ENCODE measurements around the gene DPYD. TPM values are rescaled to one million over a fixed set of nuclear protein-coding genes. Genes with fewer than 3 reads are reported as not detected.
"Not testable (repeated sequence)": the region's sequence is repeated elsewhere in the genome, so short reads cannot be mapped to it uniquely, and the experiment has no call there.

DPYD gene
- total and polyA plus RNA-seq, 2 donors = 24.7 to 84.3 TPM

DNA sequence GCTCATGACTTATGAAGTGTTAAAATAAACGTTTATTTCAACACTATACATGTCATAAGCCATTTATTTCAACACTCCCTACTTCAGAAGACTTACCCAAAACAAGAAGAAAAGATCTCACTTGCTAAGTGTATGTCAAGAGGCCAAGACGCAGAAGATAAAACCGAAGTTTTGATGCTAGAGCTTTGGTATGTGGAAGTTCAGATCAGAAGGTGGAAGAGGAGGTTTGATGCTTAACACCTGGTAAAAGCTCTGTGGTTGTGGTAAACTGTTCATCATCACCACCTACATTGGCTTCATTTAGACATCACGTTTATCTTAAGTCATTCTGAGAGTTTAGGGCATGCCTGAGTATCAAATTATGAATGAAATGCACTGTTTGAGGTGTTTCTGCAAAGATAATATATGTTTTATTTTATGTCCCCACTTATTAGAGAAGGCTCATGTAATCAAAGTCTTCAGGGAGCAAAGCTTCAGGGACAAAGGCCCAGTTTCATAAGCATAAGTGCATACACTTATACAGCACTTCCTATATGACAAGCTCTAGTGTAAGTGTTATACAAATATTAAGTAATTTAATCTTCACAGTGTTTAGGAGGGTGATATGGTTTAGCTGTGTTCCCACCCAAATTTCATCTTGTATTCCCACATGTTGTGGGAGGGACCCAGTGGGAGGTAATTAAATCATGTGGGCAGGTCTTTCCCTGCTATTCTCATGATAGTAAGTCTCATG lies 665.9 kb downstream of the DPYD start:
- H3K4me3 ChIP-seq (ENCODE audit: low read depth, low read length) = no peak overlapping the region

DNA sequence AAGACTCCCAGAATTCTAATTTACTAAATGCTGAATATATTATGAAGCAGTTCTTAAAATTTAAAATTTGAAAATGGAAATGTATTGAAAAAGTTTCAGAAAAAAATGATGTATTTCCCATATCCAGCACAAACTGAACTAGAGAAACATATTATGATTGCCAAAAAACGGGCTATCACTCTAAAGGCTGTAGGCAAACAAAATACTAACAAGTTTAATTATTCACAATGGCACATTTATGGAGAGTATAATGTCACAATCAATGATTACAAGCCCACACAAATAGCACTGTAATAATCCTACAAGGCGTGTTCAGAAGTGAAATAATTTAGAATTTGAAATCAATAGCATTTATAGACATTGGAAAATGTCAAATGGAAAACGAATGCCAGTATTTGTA lies 667.9 kb downstream of the DPYD start:
- Histone ChIP-seq H3K4me3 (ENCODE audit: low read depth, low read length) (no peak overlapping the region), H3K36me3 (ENCODE audit: insufficient read depth) (no peaks in the 10 kb centered on the region), H3K4me1 (ENCODE audit: insufficient read depth) (no peaks in the 10 kb centered on the region), H3K27ac (ENCODE audit: low read depth) (no peak overlapping the region)
- WGBS = 90% methylated on average over 3 of the region's 3 CpGs
- no peak for DNase-seq (ENCODE audit: extremely low spot score)

More for the DNA sequence above, 665.9 kb downstream of the DPYD start:
- H3K36me3 ChIP-seq (ENCODE audit: insufficient read depth) = no peaks in the 10 kb centered on the region
- H3K27ac ChIP-seq (ENCODE audit: low read depth) = no peak overlapping the region
- WGBS = 50% methylated on average over 4 of the region's 4 CpGs
- DNase-seq (ENCODE audit: extremely low spot score) = no peak
- H3K4me1 ChIP-seq (ENCODE audit: insufficient read depth) = no peaks in the 10 kb centered on the region

DNA sequence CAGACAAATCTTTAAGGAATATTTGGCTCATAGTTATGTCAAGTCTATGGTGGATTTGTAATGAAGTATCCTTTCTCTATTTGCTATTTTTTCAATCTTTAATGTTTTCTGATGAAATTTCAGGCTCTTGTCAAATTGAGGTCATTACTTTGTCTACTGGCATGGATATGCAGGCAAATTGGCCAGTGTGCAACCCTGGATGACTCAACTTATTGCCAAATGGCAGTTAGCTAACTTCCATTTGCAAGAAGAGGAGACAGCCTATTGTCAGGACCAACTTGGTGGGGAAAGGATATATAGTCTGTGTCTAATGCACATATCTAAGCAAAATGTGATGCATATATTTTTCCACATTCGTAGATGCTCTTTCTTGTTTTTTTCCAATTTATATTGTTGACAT lies 668.8 kb downstream of the DPYD start:
- Histone ChIP-seq H3K4me3 (ENCODE audit: low read depth, low read length) (no peak overlapping the region), H3K27ac (ENCODE audit: low read depth) (no peak overlapping the region), H3K4me1 (ENCODE audit: insufficient read depth) (no peaks in the 10 kb centered on the region), H3K36me3 (ENCODE audit: insufficient read depth) (no peaks in the 10 kb centered on the region)
- no peak for DNase-seq (ENCODE audit: extremely low spot score)
- 0% methylated on average over 1 of the region's 1 CpG for WGBS

DNA sequence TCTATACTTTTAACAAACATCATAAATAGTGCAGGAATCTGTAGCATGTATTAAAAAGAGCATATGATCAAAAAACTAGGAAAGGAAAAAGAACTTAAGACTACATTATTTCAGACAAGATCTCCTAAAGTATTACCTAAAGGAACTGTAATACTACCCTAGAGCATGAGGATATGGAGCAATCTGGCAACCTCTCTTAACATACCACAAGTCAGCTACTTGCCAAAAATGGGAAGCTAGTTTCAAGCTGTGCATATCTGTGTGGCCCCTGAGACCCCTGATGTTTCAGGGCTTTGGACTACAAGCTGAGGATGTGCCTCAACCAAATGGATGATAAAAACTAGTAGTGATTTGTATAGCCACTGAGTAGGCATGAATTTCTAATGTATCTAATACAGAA lies 673.6 kb downstream of the DPYD start:
- no peaks in the 10 kb centered on the region for H3K36me3 ChIP-seq (ENCODE audit: insufficient read depth)
- no peak overlapping the region for H3K4me3 ChIP-seq (ENCODE audit: low read depth, low read length)
- no peaks in the 10 kb centered on the region for H3K4me1 ChIP-seq (ENCODE audit: insufficient read depth)
- DNase-seq (ENCODE audit: extremely low spot score) = no peak
- H3K27ac ChIP-seq (ENCODE audit: low read depth) = no peak overlapping the region

DNA sequence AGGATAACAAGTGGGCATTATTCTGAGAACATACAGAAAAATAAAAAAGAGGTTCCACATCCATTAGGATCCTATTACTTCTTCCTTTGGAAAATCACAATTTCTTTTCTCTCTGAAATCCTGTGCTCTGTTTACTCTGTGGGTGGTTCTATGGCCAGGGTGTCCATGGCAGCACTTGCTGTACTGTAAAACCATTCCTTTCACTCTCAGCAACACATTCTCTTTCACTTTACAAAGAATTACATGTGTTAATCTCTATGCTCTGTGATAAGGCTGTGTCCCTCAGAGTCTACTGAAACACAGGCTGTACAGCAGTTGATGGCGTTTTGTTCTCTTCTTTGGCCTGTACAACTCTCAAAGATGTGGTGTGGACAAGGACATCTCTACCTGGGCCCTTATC lies 675.2 kb downstream of the DPYD start:
- WGBS = 37% methylated on average over 1 of the region's 1 CpG
- no peak for DNase-seq (ENCODE audit: extremely low spot score)

DNA sequence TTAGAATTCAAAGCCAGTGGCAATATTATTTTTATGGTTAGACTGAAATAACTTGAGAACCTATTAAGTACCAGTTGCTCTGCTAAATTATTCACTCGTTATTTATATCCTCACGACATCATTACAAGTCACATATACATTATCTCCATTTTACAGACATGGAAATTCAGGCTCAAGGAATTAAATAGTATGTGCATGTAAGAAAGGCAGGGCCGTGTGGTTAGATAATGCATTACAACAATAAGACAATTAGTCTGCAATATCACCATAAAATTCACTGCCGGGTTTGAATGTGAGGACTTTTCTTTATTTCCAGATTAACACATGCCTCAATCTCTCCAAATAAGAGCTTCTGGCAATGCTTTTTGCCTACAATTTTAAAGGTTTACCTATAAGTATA lies 675.8 kb downstream of the DPYD start:
- Histone ChIP-seq H3K4me1 (ENCODE audit: insufficient read depth) (no peaks in the 10 kb centered on the region), H3K4me3 (ENCODE audit: low read depth, low read length) (no peak overlapping the region), H3K27ac (ENCODE audit: low read depth) (no peak overlapping the region), H3K36me3 (ENCODE audit: insufficient read depth) (no peaks in the 10 kb centered on the region)
- 90% methylated on average over 4 of the region's 4 CpGs for WGBS
- DNase-seq (ENCODE audit: extremely low spot score) = no peak

More for the DNA sequence above, 675.2 kb downstream of the DPYD start:
- H3K4me1 ChIP-seq (ENCODE audit: insufficient read depth) = no peaks in the 10 kb centered on the region
- H3K4me3 ChIP-seq (ENCODE audit: low read depth, low read length) = no peak overlapping the region
- H3K36me3 ChIP-seq (ENCODE audit: insufficient read depth) = no peaks in the 10 kb centered on the region
- no peak overlapping the region for H3K27ac ChIP-seq (ENCODE audit: low read depth)

DNA sequence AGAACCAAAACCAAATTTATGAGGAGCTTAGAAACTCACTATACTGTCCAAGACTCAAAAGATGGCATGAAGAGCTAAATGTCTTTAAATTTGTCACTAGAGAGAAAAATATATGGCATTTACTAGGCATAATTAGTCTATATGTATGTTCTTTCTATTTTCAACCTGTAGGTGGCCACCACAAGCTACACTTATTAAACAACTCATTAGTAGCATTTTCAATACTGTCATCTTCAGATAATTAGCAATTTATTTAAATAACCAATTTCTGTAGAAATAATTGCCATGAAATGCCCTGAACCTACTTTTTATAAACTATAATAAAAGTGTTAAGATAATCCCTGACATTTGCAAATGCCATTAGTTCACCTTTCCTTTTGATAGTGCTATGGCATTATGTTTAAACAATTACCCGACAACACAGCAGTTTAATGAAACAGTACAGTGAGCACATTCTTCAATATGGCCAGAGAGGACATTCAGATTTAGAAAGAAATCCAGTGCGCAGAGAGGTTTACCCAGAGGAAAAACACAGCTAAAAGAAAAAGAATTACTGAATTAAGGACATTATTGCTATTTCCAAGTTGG lies 676.8 kb downstream of the DPYD start:
- 98% methylated on average over 2 of the region's 2 CpGs for WGBS
- no peak overlapping the region for H3K4me3 ChIP-seq (ENCODE audit: low read depth, low read length)
- DNase-seq (ENCODE audit: extremely low spot score) = no peak
- no peaks in the 10 kb centered on the region for H3K4me1 ChIP-seq (ENCODE audit: insufficient read depth)
- no peak overlapping the region for H3K27ac ChIP-seq (ENCODE audit: low read depth)
- H3K36me3 ChIP-seq (ENCODE audit: insufficient read depth) = no peaks in the 10 kb centered on the region

DNA sequence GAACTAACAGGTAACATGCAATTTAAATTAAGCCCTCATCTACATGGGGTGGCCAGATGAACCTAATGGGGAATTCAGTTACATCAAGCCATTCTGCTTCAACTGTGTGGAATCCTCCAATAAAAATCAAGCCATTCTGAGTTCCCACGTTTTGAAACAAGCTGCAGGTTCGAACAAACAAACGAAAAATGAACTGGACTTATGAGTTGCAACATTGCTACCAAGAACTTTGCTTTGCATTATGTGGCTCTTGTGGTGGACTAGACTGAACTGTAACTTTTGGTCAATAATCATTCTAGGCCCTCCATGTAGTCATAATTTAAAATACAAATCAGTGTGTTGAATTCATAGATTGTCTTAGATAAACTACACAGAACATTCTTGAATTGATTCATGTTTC lies 682.0 kb downstream of the DPYD start:
- H3K4me1 ChIP-seq (ENCODE audit: insufficient read depth) = no peaks in the 10 kb centered on the region
- no peak overlapping the region for H3K27ac ChIP-seq (ENCODE audit: low read depth)
- DNase-seq (ENCODE audit: extremely low spot score) = no peak
- no peaks in the 10 kb centered on the region for H3K36me3 ChIP-seq (ENCODE audit: insufficient read depth)
- H3K4me3 ChIP-seq (ENCODE audit: low read depth, low read length) = no peak overlapping the region
- 64% methylated on average over 3 of the region's 3 CpGs for WGBS

DNA sequence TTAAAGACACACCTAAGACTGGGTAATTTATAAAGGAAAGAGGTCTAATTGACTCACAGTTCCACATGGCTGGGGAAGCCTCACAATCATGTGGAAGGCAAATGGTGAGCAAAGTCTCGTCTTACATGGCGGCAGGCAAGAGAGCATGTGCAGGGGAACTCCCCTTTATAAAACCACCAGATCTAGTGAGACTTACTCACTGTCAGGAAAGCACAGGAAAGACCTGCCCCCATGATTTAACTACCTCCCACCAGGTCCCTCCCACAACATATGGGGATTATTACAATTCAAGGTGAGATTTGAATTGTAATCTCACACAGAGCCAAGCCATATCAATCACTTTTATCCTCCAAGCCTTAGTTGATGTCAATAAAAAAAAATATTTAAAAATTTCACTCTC lies 689.5 kb downstream of the DPYD start:
- H3K4me3 ChIP-seq (ENCODE audit: low read depth, low read length); H3K36me3 ChIP-seq (ENCODE audit: insufficient read depth); H3K27ac ChIP-seq (ENCODE audit: low read depth); H3K4me1 ChIP-seq (ENCODE audit: insufficient read depth); DNase-seq (ENCODE audit: extremely low spot score): not testable (repeated sequence)
- 94% methylated on average over 2 of the region's 2 CpGs for WGBS

DNA sequence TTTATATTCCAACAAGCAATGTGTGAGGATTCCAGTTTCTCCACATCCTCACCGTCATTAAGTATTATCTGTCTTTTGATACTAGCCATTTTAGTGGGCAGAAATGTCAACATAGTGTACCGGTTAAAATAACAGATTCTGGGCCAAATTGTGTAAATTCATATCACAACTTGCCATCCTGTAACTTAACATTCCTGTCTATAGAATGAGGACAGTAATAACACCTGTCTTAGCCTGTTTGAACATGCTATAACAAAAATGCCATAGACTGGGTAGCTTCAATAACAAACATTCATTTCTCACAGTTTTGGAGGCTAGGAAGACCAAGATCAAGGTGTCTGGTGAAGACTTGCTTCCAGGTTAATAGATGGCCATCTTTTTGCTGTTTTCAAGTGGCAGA lies 708.2 kb downstream of the DPYD start:
- WGBS = 88% methylated on average over 2 of the region's 2 CpGs
- H3K4me3 ChIP-seq (ENCODE audit: low read depth, low read length) = no peak overlapping the region
- DNase-seq (ENCODE audit: extremely low spot score) = no peak
- no peak overlapping the region for H3K27ac ChIP-seq (ENCODE audit: low read depth)
- H3K36me3 ChIP-seq (ENCODE audit: insufficient read depth) = no peaks in the 10 kb centered on the region
- H3K4me1 ChIP-seq (ENCODE audit: insufficient read depth) = no peaks in the 10 kb centered on the region

DNA sequence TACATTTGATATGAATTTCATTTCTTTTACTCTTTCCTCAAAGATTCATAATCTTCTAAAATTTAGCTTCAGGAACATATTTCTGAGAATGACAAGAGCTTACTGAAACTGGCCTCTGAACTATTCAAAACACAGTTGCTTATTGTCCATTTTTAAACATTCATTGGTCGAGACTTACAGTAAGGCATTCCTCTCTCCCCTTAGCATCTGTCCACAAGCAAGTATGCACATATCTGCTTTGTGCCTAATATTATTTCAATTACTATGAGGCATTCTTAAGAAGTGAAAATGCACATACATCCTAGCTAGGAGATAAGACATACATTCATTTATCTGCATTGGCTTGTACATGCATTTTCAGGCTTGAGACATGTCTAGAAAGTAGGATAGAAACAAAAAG lies 710.5 kb downstream of the DPYD start:
- Histone ChIP-seq H3K36me3 (ENCODE audit: insufficient read depth) (no peaks in the 10 kb centered on the region), H3K4me1 (ENCODE audit: insufficient read depth) (no peaks in the 10 kb centered on the region), H3K27ac (ENCODE audit: low read depth) (no peak overlapping the region), H3K4me3 (ENCODE audit: low read depth, low read length) (no peak overlapping the region)
- WGBS = 64% methylated on average over 1 of the region's 1 CpG
- no peak for DNase-seq (ENCODE audit: extremely low spot score)

DNA sequence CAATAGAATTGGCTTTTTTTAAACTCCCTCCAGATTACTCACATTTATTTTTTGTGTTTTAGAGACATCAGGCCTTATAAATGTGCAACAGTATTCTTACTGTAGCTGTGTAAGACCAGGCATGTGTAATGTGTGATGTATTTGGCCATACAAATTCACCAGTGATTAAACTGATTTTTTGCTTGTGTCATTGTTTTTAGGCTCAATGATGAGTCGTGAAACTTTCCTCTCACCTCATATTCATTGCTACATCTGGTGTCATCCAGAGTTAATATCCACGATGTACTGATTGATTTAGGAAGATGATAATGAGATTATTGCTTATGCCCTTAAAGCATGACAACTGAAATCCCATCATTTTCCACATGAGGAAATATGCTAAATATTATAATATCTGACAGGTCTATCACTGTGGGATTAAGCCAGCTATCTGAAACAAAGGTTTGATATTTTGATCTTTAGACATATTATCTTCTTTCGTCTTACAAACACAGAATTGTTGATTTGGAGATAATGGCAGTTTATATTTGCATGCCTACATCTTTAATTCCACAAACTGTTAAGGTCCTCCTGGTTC lies 711.4 kb downstream of the DPYD start:
- WGBS = 81% methylated on average over 3 of the region's 3 CpGs
- Histone ChIP-seq H3K36me3 (ENCODE audit: insufficient read depth) (no peaks in the 10 kb centered on the region), H3K4me1 (ENCODE audit: insufficient read depth) (no peaks in the 10 kb centered on the region), H3K4me3 (ENCODE audit: low read depth, low read length) (no peak overlapping the region), H3K27ac (ENCODE audit: low read depth) (no peak overlapping the region)
- no peak for DNase-seq (ENCODE audit: extremely low spot score)

DNA sequence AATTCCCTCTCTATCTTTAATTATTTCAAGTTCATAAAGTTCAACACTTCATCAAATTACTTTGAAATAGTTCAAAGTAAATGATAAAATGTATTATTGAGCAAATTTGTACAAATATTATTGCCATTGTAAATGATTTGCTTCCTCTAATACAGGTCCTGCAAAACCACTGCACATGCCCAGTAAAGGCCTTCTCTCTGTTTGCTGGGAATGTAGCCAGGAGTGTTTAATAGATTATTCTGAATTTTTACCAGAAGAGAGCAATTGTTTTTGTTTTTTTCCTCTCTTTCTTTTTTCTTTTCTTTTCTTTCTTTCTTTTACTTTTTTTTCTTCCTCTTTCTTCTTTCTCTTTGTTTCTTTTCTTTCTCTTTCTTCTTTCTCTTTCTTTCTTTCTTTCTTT lies 713.0 kb downstream of the DPYD start:
- Histone ChIP-seq H3K36me3 (ENCODE audit: insufficient read depth) (no peaks in the 10 kb centered on the region), H3K4me3 (ENCODE audit: low read depth, low read length) (no peak overlapping the region), H3K27ac (ENCODE audit: low read depth) (no peak overlapping the region), H3K4me1 (ENCODE audit: insufficient read depth) (no peaks in the 10 kb centered on the region)
- DNase-seq (ENCODE audit: extremely low spot score) = no peak

DNA sequence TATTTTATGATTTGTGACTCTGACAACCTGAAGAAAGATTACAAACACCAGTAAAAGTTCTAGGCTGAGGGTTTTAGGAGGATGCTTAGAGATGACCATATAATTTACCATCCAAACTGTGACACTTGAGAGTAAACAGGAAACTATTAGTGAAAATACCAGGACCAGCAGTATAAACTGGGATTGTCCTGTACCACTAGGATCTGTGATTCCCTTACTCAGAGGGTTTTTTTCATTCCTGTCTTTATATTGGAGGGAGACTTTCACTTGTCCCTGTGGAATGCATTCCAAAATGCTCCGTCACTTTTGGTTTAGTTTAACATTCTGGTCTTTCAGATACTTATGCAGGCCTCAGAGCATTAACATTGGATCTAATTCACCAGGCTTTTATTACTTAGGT lies 716.4 kb downstream of the DPYD start:
- H3K4me3 ChIP-seq (ENCODE audit: low read depth, low read length) = no peak overlapping the region
- H3K36me3 ChIP-seq (ENCODE audit: insufficient read depth) = no peaks in the 10 kb centered on the region
- H3K4me1 ChIP-seq (ENCODE audit: insufficient read depth) = peaks cover 2% of the 10 kb centered on the region
- no peak for DNase-seq (ENCODE audit: extremely low spot score)
- 26% methylated on average over 1 of the region's 1 CpG for WGBS
- H3K27ac ChIP-seq (ENCODE audit: low read depth) = no peak overlapping the region
